Erythroblast (primary cell): ENCODE results near the gene WWP2.
A peak's percentile ranks its signal among the peaks of the same experiment; 100 is the strongest.

Experiments
- DNase-seq, 2 experiments: peaks; one replicate each; lab custom pipeline; 2025; lab: John Stamatoyannopoulos, UW
- GATA1 ChIP-seq: IDR thresholded peaks from 2 replicates; pipeline ENCODE4 v1.6.1; 2011; ENCODE audit warnings: low read depth, mild to moderate bottlenecking, control low read depth, low read length, moderate library complexity
- POLR2A ChIP-seq: IDR thresholded peaks from 2 replicates; pipeline ENCODE4 v1.6.1; 2011; ENCODE audit warnings: mild to moderate bottlenecking, low read length

The WWP2 gene

DNA sequence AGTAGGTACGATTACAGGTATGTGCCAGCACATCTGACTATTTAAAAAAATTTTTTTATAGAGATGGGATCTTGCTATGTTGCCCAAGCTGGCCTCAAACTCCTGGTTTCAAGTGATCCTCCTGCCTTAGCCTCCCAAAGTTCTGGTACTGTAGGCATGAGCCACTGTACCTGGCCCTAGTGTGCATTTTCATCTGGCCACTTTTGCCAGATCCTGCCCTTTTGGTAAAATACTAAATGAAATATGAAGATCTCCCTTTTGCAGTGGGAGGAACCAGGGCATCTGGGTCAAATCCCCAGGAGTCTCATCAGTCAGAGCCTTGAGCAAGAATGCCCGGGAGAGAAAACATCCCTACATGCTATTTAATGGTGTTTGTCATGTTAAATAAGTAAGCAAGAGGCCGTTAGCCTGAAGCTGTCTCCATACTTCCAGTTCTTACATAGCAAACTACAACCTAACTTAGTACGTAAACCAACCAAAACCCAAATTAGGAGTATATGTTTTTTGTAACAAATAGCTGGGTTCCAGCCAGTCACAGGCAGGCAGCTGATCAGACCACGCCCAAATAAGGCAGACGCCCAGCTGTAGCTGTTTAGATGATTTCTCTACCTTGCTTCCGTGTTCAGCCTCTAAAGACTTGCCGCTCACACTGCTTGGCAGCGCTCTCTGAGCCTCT is 142.5 kb downstream of the WWP2 start:
- TF ChIP-seq POLR2A (no peak), GATA1 (no peak)
- peak; percentile 9 to 17 for DNase-seq

DNA sequence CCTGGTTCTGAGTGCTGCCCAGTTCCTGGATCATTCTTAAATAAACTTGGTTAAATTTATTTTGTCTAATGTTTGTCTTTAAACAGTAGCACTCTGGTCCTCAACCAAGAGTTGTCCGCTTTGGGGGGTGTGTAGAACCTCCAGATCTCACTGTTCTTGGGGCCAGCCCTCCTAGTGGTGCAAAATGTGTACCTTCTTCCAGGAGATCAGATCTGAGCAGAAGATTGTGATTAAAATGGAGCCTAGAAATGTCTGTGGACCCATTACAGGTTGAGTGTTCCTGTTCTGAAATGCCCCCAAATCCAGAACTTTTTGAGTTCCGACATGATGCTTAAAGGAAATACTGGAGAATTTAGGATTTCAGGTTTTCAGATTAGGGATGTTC is 143.0 kb downstream of the WWP2 start:
- DNase-seq = no peak
- TF ChIP-seq POLR2A = no peak
- no peak for TF ChIP-seq GATA1

- TF ChIP-seq GATA1 (no peak), POLR2A (no peak)
- DNase-seq = no peak
These were observed 144.8 kb downstream of the WWP2 start for GRCh38 chr16:69906838-69907401.

GRCh38 chr16:69909043-69909442 is 146.9 kb downstream of the WWP2 start:
- DNase-seq = no peak
- TF ChIP-seq POLR2A = no peak
- no peak for TF ChIP-seq GATA1

DNA sequence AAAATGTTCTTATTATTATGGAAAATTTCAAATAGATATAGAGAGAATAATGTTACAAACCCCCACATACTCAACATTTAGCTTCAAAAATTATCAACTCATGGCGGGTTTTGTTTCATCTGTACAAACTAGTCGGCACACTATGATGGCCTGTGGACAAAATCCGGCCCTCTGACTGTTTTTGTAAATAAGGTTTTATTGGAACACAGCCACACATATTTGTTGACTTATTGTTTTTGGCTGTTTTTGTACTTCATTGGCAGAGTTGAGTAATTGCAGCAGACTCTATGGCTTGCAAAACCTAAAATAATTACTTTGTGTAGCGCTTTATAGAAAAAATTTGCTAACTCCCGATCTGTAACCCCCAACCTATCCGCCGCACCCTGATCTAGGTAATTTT is 147.6 kb downstream of the WWP2 start:
- no peak for DNase-seq
- TF ChIP-seq GATA1 = no peak
- no peak for TF ChIP-seq POLR2A

DNA sequence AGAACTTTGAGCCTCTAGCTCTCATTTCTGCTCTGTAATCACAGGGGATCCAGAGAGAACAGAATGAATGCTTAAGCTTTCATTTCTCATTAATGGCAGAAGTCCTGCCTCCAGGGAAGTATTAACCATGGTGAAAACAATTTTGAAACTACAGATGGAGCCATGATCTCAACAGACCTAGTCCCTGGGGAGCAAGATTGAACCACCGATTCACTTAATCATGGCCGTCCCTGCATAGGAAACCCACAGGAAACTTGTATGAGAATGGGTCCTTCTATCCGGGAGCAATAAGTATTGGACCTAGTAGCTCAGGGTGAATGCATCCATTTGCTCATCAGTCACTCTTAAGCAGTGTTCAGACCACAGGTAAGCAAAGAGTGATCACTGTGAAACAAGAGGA is 148.8 kb downstream of the WWP2 start:
- no peak for TF ChIP-seq POLR2A
- TF ChIP-seq GATA1 = no peak
- no peak for DNase-seq

DNA sequence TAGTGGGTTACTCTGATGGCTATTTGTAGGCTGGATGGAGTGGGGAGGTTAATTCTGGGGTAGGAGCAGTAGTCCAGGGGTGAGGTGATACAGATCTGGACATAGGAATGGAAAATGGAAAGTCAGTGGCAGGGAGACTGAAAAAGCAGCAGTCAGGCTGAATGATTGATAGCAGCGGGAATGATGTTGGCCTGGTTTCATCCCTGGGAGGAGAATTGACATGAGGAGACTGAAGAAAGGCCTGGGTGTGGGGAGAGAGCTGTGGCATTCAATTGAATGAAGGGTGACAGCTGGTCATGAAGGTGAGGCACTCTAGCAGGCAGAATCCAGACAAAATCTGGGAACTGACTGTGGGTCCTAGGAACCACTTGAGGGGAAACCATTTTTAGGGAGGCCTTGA is 154.3 kb downstream of the WWP2 start:
- no peak for TF ChIP-seq POLR2A
- no peak for DNase-seq

DNA sequence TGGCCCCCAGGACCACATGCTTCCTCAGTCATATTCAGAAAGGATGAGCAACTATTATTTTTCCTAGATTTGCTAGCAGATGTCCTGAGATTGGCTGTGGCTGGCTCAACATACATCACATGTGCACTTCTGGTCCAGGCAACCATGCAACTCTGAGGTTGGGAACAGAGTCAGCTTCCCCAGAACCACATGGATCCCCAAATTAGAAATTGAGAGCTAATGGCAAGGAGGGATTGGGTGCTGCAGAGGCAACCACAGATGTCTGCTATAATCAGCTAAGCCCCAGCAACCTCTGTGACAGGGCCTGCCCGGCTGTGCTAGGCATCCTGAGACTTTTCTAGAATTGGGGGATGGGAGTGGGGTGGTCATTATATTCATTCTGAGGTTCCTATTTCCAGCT is 155.2 kb downstream of the WWP2 start:
- no peak for TF ChIP-seq GATA1
- no peak for TF ChIP-seq POLR2A
- DNase-seq = no peak

DNA sequence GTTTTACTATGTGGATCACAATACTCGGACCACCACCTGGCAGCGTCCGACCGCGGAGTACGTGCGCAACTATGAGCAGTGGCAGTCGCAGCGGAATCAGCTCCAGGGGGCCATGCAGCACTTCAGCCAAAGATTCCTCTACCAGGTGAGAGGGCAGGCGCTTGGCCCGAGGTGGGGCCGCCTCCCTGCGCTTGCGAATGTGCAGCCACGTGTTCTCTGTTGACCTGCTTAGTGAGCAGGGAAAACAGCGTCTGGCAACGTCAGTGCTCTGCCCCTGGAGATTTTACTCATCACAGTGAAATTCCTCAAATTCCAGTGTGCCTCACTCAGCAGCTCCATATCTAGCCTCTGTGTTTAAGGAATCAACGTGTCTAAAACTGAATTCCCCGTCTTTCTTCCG is 155.6 kb downstream of the WWP2 start:
- no peak for DNase-seq

GRCh38 chr16:69918241-69918640 is 156.1 kb downstream of the WWP2 start:
- TF ChIP-seq GATA1 (no peak), POLR2A (no peak)
- DNase-seq = no peak

More for the DNA sequence above, 155.6 kb downstream of the WWP2 start:
- TF ChIP-seq POLR2A (no peak), GATA1 (no peak)

DNA sequence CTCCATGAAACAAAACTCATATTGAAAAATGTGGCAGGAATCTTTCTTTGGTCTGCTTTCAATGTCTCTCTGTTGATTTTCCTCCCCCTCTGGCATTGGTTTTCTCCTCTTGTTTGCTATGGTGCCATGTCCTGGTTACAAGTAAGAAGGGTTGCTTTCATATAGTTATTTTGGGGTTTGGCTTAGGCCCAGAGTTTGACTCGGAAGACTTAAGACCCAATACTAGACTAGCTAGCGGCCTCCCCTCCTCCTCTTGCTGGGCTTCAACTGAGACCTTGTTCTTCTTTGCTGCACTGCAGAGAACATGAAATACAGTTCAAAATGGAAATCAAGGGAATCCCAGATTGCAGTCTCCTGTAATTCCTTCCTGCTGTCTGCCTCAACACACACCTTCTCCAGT is 159.0 kb downstream of the WWP2 start:
- DNase-seq = no peak

DNA sequence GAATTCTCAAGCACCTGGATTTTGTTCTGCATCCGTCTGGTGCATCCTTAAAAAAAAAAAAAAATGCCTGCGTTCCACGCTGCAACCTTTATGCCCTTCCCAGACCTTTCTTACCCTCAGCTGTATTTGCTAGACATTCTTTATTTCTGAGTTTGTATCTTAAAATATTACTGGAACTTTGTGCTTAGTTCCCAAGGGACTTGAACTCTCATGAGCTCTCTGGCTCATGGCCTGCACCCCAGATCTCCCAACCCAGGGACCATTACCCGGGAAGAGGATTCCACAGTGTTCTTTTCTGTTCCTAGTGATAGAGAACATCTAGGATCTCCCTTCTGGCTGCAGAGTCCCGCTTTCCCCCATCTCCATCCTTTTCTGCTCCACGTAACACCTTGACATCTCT is 160.1 kb downstream of the WWP2 start:
- DNase-seq = no peak
- no peak for TF ChIP-seq GATA1
- TF ChIP-seq POLR2A = no peak

More for the DNA sequence above, 159.0 kb downstream of the WWP2 start:
- TF ChIP-seq GATA1 (no peak), POLR2A (no peak)

- TF ChIP-seq POLR2A = no peak
- no peak for TF ChIP-seq GATA1
- DNase-seq = no peak
These were observed 162.1 kb downstream of the WWP2 start for GRCh38 chr16:69924041-69924775.

DNA sequence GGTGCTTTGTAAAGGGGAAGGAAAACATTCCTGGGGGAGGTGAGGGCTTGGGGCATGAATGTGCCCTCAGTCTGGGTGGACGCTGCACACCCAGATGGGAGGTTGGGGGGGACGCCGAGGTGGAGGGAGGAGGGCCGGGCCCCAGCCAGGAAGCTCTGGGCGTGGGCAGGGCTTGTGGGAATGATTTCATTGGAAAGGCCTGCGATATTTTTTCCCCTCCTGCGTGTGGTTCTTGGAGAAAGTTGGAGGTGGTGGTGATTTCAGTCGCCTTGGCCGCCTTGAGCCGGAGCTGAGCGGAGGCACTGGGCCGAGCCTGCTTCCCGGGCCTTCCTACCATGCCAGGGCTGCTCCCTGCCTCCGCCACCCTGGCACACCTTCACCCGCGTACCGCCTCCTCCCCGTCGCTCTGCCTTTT is 162.7 kb downstream of the WWP2 start:
- no peak for TF ChIP-seq GATA1
- TF ChIP-seq POLR2A = no peak
- no peak for DNase-seq

DNA sequence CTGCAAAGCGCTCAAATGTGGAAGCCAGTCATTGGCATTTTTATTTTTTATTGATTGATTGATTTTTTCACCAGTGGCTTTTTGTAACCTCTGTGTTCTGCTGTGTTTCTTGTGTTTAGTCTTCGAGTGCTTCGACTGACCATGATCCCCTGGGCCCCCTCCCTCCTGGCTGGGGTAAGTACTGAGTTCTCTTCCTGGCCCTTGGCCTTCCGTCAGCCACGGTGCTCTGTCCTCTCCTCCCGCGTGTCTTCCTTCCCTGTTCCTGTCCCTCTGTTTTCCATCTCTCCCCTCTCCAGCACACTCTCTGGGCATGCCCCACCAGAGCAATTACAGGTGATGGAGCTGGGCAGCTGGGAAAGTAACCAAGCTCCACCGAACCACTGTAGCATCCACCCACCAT is 163.2 kb downstream of the WWP2 start:
- TF ChIP-seq POLR2A = no peak
- TF ChIP-seq GATA1 = no peak
- no peak for DNase-seq

- no peak for DNase-seq
- TF ChIP-seq GATA1 = no peak
- TF ChIP-seq POLR2A = no peak
These were observed 164.1 kb downstream of the WWP2 start for GRCh38 chr16:69926241-69926640.
